Endothelial cell of umbilical vein (primary cell): ENCODE results near the gene LRRC47.

Experiments
- EZH2 ChIP-seq: IDR thresholded peaks from 2 replicates; pipeline ENCODE4 v1.6.1; 2012; ENCODE audit warnings: borderline replicate concordance, low read depth, mild to moderate bottlenecking, moderate library complexity, low read length, inconsistent platforms; ENCODE audit not compliant: severe bottlenecking
- FOS ChIP-seq: IDR thresholded peaks from 2 replicates; pipeline ENCODE4 v1.6.1; 2011; ENCODE audit warnings: mild to moderate bottlenecking, low read length, moderate library complexity, borderline replicate concordance; ENCODE audit not compliant: insufficient read depth
- MAX ChIP-seq: IDR thresholded peaks from 2 replicates; pipeline ENCODE4 v1.6.1; 2011; ENCODE audit not compliant: insufficient read depth, insufficient read length
- MYC ChIP-seq: IDR thresholded peaks from one replicate; pipeline ENCODE4 v1.6.1; 2011; ENCODE audit warnings: mild to moderate bottlenecking, low read depth, low read length
- POLR2A ChIP-seq: IDR thresholded peaks from 2 replicates; pipeline ENCODE4 v1.6.1; 2012; ENCODE audit warnings: low read depth, mild to moderate bottlenecking, control low read depth, low read length
- POLR2AphosphoS5 ChIP-seq: IDR thresholded peaks from 2 replicates; pipeline ENCODE4 v1.6.1; 2012; ENCODE audit warnings: low read depth, mild to moderate bottlenecking, control low read depth, low read length, moderate library complexity; ENCODE audit not compliant: insufficient read depth
- TF ChIP-seq, protein P1 (sequence below), 2 donors: IDR thresholded peaks; 1 replicate in 1 of 2; 2 replicates in 1 of 2; pipeline ENCODE4 v1.5.1; 2011; ENCODE audit warnings: low read length in 2 of 2, mild to moderate bottlenecking in 2 of 2, moderate library complexity in 2 of 2, control low read depth in 1 of 2, inconsistent platforms in 1 of 2, low read depth in 1 of 2; ENCODE audit not compliant: insufficient read depth in 1 of 2; ENCODE audit errors: extremely low read depth in 1 of 2

DNA sequence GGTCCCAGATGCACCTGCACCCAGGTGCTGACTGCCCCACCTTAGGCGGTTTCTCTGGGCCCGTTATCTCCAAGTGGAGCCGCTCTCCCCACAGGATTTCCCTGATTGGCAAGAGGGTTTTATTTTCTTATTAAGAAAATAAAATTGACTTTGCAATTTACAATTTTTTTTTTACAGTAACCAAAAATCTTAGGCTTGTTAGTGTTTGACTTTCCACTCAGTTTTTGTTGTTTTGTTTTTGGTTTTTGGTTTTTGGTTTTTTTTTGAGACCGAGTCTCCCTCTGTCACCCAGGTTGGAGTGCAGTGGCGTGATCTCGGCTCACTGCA, 48.8 kb downstream of the LRRC47 start:
- TF ChIP-seq, protein P1, sequence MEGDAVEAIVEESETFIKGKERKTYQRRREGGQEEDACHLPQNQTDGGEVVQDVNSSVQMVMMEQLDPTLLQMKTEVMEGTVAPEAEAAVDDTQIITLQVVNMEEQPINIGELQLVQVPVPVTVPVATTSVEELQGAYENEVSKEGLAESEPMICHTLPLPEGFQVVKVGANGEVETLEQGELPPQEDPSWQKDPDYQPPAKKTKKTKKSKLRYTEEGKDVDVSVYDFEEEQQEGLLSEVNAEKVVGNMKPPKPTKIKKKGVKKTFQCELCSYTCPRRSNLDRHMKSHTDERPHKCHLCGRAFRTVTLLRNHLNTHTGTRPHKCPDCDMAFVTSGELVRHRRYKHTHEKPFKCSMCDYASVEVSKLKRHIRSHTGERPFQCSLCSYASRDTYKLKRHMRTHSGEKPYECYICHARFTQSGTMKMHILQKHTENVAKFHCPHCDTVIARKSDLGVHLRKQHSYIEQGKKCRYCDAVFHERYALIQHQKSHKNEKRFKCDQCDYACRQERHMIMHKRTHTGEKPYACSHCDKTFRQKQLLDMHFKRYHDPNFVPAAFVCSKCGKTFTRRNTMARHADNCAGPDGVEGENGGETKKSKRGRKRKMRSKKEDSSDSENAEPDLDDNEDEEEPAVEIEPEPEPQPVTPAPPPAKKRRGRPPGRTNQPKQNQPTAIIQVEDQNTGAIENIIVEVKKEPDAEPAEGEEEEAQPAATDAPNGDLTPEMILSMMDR (IDR thresholded peaks at IDR 0.05; ENCODE audit: extremely low read depth in 1 of 2, insufficient read depth in 1 of 2, low read depth in 1 of 2, low read length in 2 of 2) = no peak
- TF ChIP-seq POLR2AphosphoS5 (no peak), EZH2 (no peak), POLR2A (no peak), MYC (no peak), MAX (no peak), FOS (no peak)
